ENCODE data around the gene DIAPH3.

The DIAPH3 gene

GRCh38 chr13:59861676-59862075 lies 302.1 kb downstream of the DIAPH3 start:
- DNase-seq: no peak

- no peak for DNase-seq
Observed at GRCh38 chr13:59856281-59856810, 307.4 kb downstream of the DIAPH3 start.

DNA sequence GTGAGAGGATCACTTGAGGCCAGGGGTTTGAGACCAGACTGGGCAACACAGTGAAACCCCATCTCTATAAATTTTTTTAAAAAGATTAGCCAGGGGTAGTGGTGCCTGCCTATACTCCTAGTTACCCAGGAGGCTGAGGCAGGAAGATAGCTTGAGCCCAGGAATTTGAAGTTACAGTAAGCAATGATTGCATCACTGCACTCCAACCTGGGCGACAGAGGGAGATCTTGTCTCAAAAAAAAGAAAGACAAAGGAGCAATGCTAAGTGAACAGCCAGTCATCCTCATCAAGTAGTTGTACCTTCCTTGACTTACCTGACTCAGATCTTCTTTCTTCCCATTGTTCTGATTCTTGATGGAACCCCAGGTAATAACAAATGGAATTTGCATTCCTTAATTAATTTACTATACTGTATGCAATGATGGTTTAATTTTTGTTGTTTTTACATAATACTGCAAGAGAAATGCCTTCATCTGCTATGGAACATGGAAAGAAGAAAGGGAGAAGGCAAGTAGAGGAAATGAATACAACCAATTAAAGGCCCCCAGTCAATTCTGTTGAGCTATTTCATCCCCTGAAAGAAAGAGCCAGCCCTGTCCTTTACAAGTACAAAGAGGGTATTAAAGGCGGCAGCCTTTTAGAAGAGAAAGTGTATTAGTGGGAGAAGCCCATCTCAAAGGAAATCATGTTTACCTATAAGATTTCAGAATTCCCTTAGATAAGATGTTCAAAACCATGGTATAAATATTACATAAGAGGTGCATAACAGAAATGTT lies 316.7 kb downstream of the DIAPH3 start:
- DNase-seq: no peak

- no peak for DNase-seq
Observed at GRCh38 chr13:59843040-59843439, 320.7 kb downstream of the DIAPH3 start.

DNA sequence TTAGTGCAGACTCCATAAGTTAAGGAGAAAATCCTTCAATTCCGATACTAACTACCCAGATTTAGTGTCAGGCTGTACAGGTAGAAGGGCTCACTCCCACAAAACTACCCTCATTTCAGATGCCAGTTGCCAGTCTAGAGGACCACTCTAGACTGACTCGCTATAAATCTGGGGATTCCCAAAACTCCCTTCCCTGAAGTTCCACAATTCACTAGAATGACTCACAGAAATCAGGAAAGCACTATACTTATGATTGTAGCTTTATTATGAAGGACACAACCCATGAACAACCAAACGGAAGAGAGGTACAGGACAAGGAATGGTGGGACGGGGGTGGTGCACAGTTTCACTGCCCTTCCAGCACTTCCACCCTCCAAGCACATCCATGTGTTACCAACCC lies 321.2 kb downstream of the DIAPH3 start:
- DNase-seq: no peak

GRCh38 chr13:59839186-59839585 lies 324.5 kb downstream of the DIAPH3 start:
- no peak for DNase-seq

DNA sequence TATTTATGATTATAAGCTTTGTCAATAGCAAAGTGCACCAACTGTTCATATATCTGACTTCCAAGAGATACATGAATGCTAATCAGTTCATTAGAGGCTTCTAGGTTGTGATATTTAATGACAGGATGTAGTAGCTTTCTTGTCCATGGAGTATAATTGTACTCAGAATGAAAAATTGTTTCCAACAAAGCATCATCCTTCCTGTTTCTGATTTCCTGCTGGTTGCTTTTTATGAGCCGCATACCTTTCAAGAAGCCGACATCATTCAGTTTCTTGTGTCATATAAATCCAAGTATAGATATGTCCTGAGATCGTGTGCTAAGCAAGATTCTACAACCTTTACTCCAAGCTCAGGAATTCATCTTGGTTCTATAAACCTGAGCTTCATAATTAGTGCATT lies 326.6 kb downstream of the DIAPH3 start:
- no peak for DNase-seq

DNA sequence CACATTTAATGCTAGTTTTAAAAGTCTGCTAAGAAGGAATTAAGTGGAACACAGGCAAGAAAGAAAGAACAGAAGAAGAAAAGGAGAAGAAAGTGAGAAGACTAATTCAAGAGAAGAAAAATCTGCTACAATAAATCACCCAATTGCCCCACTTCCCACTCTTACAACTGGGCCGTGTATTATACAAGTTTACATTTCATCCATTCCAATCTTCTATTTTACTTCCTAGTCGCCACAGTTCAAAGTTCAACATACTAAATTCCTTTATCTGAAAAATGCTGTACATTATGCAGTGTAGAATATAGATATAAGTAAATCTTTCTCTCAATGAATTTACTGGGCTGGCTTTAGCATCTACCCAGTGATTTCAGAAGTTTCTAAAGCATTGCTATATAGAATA lies 328.2 kb downstream of the DIAPH3 start:
- DNase-seq: no peak

GRCh38 chr13:59834801-59835200 lies 328.9 kb downstream of the DIAPH3 start:
- no peak for DNase-seq

GRCh38 chr13:59829690-59830089 lies 334.0 kb downstream of the DIAPH3 start:
- no peak for DNase-seq

GRCh38 chr13:59823486-59823885 lies 340.2 kb downstream of the DIAPH3 start:
- no peak for DNase-seq

DNA sequence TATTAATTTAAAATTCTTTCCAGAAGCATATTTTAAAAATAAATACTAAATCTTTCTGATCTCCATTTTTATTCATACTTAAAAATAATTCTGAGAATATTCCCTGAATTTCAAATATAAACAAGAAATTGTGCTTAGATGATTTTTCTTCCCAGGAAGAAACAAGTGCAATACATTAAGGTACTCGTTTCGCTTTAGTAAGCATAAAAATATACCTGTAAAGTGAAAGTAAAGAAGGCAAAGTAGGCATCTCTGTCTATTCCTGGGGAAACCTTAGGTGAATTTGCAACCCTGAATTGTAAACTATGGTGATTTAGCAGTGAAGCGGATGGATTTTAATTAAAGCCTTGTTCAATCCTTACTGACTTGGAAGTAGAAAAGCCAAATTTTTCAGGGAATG lies 354.2 kb downstream of the DIAPH3 start:
- DNase-seq: no peak

DNA sequence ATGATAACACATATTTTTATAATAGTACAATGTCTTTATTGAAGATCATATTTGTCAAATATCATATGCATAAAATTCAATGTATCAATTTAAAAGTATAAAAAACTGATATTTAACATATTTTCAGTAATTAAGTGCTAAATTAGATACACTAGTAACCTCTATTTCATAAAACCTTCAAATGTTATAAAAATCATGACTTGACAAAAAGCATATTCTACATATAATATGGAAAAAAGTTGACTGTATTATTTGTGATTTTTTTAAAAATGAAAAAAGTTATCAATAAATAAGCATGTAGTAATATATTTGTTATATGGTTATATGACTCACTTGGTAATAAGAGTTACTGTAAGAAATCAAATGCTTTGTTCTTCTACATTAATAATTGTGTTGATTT lies 356.9 kb downstream of the DIAPH3 start:
- no peak for DNase-seq

GRCh38 chr13:59801107-59801880 lies 362.4 kb downstream of the DIAPH3 start:
- no peak for DNase-seq

DNA sequence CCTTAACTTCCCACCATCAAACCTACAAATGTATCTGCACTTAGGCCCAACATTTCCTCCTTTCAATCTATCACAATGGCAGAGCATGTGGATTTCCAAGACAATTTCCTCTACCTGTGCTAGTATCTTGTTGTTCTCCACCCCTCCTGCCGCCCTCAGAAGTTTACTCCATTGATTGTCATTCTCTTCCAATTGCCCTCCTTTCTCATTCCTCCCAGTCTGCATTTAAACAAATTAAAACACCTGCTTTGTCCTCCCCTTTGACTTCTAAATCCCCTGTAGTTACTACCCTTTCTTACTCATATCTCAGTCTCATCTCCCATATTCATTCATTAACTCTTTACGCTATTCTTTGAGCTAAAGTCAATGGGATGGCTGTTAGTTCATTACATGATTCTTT lies 370.6 kb downstream of the DIAPH3 start:
- no peak for DNase-seq

DNA sequence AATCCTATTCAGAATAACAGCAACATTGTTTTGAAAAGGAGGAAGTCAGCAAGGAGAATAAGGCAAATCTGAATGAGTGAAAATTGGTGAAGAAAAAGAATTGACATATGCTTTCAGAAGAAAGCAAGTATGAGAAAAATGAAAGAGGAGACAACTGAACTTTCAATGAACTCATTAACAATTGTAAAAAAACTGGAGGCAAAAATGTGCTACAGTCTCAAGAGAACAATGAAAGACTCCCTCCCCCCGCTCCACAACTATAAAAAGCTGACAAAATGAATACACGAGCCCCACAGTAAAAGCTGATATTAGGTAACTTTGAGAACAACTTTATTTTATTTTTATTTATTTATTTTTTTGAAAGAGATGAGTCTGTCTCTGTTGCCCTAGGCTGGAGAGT lies 373.1 kb downstream of the DIAPH3 start:
- DNase-seq: no peak

- no peak for DNase-seq
Observed at GRCh38 chr13:59789558-59789957, 374.2 kb downstream of the DIAPH3 start.

DNA sequence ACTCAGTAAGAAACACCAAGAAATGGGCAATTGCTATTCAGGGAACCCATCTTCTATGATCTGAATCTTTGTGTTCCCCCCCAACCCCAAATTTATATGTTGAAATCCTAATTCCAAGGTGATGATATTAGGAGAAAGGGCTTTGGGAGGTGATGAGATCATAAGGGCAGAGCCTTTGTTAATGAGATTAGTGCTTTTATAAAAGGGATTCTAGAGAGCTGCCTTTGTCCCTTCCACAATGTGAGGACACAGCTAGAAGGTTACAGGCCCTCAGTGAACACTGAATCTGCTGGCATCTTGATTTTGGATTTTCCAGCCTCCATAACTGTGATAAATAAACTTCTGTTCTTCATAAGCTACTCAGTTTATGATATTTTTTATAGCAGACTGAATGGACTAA lies 376.0 kb downstream of the DIAPH3 start:
- DNase-seq: no peak

- no peak for DNase-seq
Observed at GRCh38 chr13:59782696-59783095, 381.0 kb downstream of the DIAPH3 start.

GRCh38 chr13:59780058-59780457 lies 383.7 kb downstream of the DIAPH3 start:
- no peak for DNase-seq

DNA sequence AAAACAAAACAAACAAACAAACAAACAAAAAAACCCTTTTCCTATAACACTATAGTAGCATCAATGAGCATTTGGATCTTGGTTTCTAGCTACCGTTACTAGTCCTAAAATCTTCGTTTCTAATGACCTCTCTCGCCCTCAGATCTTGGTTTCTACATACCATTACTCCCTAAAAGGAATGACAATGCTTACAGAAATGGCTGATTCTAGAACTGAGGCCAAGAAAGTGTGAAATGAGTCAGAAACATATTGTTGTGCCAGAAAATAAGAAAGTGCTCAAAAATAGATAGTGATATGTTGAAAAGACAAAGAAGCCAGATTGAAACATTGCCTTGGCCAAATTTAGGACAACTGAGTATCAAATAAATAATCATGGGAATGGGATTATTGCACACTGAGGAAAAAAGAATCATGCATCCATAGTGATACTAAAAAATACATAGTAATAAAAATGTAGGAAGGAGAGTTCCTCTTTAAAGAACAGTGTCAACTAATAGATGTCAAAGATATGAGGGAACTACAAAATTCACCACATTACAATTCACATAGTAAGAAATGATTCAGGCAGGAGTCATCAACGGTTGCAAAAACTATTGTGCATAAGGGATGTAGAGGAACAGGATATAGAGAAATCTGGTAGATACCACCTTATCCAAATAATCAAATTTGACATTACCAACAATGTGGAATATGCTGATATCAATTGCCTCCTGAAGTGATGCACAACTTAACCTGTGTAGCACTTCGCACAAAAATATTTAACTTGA lies 386.6 kb downstream of the DIAPH3 start:
- DNase-seq: no peak

- DNase-seq: no peak
Observed at GRCh38 chr13:59774491-59774971, 389.2 kb downstream of the DIAPH3 start.

GRCh38 chr13:59771272-59771671 lies 392.5 kb downstream of the DIAPH3 start:
- DNase-seq: no peak
